Bronchial epithelial cell (primary cell): ENCODE measurements around the gene GYPC. TPM values are rescaled to one million over a fixed set of nuclear protein-coding genes. Genes with fewer than 3 reads are reported as not detected.
"Not testable (repeated sequence)": the region's sequence is repeated elsewhere in the genome, so short reads cannot be mapped to it uniquely, and the experiment has no call there.

Source experiments
- DNase-seq: peaks from one replicate; pipeline ENCODE4 v3.0.0-alpha.2; 2010; ENCODE audit warnings: low read depth
- FAIRE-seq: peaks from 2 replicates; lab custom pipeline; 2011; peaks lifted over from hg19 to GRCh38; lab: Jason Lieb, UNC
- H3K27me3 ChIP-seq: 2 replicates; pipeline ENCODE4 v1.5.1; 2011; ENCODE audit warnings: low read length; ENCODE audit not compliant: control insufficient read depth, insufficient read depth
- H3K36me3 ChIP-seq: 2 replicates; pipeline ENCODE4 v1.5.1; 2011; ENCODE audit warnings: low read length; ENCODE audit not compliant: control insufficient read depth, insufficient read depth
- H3K4me3 ChIP-seq: 2 replicates; pipeline ENCODE4 v1.5.1; 2011; ENCODE audit warnings: mild to moderate bottlenecking, low read depth, low read length, control low read depth
- total RNA-seq: library from RNA; depleted of rRNA; stranded (reverse); fragments of >200 nt; gene quantifications from 2 replicates; pipeline ENCODE4 v1.2.1, GENCODE V29; 2014
- TF ChIP-seq, protein P1 (sequence below): IDR thresholded peaks from 2 replicates; pipeline ENCODE4 v1.5.1; 2011; ENCODE audit warnings: mild to moderate bottlenecking, moderate library complexity, low read length, control low read depth, inconsistent platforms; ENCODE audit not compliant: insufficient read depth, severe bottlenecking

GYPC gene
- total RNA-seq, 1 donor from 2014 or later = 0.53 TPM

DNA sequence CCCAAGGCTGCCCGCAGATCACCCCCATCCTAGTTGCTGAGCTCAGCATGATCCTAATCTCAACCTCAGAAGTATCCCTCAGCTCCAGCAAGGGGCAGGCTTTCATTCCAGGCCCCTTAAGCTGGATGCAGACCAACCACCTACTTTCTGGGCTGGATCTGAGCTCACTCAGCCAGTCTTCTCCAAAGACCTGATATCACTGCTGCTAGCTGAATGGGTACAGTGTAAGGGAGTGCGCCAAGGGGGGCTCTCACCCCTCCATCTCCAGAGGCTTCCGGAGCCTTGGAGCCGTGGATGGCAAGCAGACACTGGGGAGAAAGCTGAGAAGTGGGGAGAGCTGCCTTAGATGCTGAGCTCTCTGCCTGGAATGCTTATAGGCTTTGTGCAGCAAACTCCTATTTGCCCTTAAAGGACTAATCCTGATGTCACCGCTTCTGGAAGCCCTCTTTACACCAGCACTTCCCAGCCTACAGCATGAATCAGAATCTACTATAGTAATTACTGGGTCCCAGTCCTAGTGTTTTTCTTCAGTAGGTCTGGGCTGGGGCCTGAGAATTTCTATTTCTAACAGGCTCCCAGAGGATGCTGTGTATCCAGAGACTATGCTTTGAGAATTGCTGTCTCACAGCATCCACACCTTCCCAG, 31.0 kb downstream of the GYPC start:
- Histone ChIP-seq H3K4me3 (no peak overlapping the region), H3K27me3 (no peaks in the 10 kb centered on the region), H3K36me3 (no peaks in the 10 kb centered on the region)
- TF ChIP-seq, protein P1, sequence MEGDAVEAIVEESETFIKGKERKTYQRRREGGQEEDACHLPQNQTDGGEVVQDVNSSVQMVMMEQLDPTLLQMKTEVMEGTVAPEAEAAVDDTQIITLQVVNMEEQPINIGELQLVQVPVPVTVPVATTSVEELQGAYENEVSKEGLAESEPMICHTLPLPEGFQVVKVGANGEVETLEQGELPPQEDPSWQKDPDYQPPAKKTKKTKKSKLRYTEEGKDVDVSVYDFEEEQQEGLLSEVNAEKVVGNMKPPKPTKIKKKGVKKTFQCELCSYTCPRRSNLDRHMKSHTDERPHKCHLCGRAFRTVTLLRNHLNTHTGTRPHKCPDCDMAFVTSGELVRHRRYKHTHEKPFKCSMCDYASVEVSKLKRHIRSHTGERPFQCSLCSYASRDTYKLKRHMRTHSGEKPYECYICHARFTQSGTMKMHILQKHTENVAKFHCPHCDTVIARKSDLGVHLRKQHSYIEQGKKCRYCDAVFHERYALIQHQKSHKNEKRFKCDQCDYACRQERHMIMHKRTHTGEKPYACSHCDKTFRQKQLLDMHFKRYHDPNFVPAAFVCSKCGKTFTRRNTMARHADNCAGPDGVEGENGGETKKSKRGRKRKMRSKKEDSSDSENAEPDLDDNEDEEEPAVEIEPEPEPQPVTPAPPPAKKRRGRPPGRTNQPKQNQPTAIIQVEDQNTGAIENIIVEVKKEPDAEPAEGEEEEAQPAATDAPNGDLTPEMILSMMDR = no peak
- no peak for FAIRE-seq
- no peak for DNase-seq

DNA sequence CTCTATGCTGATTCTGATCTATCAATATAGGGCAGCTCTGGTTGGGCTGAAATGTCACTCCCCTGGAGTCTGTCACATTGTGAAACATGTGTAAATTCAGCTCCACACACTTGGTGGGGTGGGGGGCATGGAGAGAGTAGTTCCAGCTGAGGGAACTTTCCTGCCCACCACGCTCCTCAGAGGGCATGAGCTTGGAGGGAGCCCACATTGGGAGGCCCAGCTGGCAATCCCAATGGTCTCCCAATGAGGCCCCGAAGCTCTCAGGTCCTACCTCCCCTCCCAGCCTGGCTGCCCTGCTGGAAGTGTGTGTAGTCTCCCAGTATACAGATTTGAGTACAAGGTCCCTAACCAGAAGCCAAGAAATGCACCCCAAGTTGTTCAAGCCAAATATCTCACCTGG, 31.5 kb downstream of the GYPC start:
- Histone ChIP-seq H3K36me3 (no peaks in the 10 kb centered on the region), H3K27me3 (no peaks in the 10 kb centered on the region), H3K4me3 (no peak overlapping the region)
- TF ChIP-seq, protein P1 = no peak
- DNase-seq (no peak), FAIRE-seq (no peak)

DNA sequence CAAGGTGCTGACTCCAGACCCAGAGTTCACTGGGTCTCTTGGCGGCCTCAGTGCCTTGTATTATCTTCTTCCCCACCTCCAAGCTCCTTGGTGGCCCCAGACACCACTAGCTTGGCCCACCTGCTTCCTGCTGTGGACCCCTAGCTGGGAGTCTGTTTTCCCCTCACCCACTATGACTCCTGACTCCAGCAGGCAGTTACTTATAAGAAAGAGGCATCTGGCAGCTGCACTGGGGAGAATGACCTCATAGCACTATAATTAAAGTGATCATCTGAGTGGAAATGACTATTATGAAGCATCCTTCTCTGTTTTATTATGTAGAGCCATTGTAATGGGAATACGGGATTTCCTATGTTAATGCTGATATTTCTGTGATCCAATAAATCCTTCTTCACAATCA, 32.6 kb downstream of the GYPC start:
- not testable (repeated sequence) for H3K27me3 ChIP-seq, H3K36me3 ChIP-seq, FAIRE-seq, DNase-seq, H3K4me3 ChIP-seq

DNA sequence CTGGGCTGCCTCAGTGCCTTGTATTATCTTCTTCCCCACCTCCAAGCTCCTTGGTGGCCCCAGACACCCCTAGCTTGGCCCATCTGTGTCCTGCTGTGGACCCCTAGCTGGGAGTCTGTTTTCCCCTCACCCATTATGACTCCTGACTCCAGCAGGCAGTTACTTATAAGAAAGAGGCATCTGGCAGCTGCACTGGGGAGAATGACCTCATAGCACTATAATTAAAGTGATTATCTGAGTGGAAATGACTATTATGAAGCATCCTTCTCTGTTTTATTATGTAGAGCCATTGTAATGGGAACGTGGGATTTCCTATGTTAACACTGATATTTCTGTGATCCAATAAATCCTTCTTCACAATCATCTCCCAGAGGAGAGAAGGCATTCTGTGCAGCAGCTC, 36.3 kb downstream of the GYPC start:
- FAIRE-seq, H3K36me3 ChIP-seq, DNase-seq, H3K4me3 ChIP-seq, H3K27me3 ChIP-seq: not testable (repeated sequence)

DNA sequence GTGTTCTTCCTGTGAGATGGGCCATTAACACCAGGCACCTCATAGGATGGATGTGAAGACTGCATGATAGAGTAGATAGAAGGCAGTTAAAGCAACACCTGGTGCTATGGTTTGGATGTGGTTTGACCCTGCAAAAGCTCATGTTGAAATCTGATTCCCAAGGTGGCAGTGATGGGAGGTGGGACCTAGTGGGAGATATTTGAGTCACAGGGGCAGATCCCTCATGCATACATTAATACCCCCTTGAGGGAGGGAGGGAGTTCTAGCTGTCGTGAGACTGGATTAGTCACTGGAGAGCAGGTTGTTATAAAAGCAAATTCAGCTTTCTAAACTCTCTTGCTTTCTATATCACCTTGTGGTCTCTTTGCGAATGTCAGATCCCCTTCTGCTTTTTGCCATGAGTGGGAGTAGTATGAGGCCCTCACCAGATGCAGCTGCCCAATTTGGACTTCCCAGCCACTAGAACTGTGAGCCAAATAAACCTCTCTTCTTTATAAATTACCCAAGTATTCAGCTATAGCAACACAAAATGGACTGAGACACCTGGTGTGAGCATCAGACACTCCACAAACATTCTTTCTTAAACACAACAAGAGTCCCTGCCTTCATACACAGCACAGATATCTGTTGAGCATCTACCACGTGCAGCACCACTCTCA, 37.1 kb downstream of the GYPC start:
- H3K36me3 ChIP-seq, DNase-seq, H3K4me3 ChIP-seq, H3K27me3 ChIP-seq: not testable (repeated sequence)
- peak; percentile 97 for FAIRE-seq

DNA sequence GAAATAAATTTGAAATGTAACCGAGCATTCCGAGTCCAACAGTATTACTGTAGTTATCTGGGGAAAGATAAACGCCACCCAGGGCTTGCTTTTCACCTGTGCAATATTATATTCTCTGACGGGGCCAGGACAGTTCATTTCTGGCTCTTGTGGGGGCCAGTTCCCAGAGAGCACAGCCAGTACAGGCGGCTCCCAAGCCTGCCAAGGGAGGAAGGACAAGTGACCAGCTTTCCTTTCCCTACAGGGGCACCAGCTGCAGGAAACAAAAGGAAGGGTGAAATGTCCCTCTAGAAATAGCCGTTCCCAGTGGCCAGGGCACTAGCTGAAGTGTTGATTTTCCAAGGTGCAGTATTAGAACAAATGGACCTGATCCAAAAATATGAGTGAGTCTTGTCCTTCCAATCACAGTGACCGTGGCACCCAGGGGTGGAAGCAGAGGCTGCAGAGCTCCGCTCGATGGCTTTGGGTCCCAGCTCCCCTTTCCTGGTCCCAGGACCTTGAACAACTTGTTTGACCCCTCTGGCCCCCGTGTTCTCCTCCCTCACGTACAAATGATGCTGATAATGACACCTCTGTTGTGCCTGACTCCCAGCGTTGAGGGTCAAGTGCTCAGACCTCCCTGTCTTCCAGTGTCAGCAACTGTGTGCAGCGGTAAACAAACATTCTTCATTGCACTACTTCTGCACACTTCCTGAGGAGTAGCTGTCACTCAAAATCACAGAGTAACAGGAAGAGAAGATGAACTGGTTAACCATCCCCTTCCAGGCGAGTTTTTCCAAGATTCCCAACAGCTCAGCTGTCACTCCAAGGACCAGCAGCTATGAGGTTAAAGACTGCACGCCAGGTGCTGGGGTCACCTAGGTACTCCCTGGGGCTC, 40.9 kb downstream of the GYPC start:
- no peaks in the 10 kb centered on the region for H3K36me3 ChIP-seq
- TF ChIP-seq, protein P1 = no peak
- no peak overlapping the region for H3K4me3 ChIP-seq
- FAIRE-seq (peak; percentile 62), DNase-seq (no peak)
- H3K27me3 ChIP-seq = no peaks in the 10 kb centered on the region

DNA sequence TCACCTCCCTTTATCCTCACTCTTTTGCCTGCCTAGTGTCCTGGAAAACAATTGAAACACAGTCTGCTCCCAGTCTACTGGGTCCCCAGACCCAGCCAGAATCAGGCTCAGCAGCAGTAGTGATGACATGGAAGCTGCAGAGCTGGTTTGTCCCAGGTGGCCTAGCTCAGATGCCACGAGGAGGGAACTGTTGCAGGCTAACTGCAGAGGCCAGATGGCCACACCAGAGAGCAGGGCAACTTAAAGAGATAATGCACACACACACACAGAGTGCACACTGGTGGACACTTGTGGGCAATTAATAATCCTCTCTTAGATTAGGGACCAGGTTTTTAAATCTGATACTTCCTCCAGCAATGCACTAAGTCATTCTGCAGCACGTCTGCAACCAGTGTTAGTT, 42.4 kb downstream of the GYPC start:
- Histone ChIP-seq H3K27me3 (no peaks in the 10 kb centered on the region), H3K36me3 (no peaks in the 10 kb centered on the region), H3K4me3 (no peak overlapping the region)
- DNase-seq (no peak), FAIRE-seq (no peak)
- TF ChIP-seq, protein P1 = no peak
